GM19193 (cell line): ENCODE results near the gene ESRRB.

Experiments used
- POLR2A ChIP-seq: IDR thresholded peaks from 4 replicates; pipeline ENCODE4 v1.6.1; 2011; ENCODE audit not compliant: insufficient read depth, insufficient read length; ENCODE audit errors: extremely low read depth

The ESRRB gene

DNA sequence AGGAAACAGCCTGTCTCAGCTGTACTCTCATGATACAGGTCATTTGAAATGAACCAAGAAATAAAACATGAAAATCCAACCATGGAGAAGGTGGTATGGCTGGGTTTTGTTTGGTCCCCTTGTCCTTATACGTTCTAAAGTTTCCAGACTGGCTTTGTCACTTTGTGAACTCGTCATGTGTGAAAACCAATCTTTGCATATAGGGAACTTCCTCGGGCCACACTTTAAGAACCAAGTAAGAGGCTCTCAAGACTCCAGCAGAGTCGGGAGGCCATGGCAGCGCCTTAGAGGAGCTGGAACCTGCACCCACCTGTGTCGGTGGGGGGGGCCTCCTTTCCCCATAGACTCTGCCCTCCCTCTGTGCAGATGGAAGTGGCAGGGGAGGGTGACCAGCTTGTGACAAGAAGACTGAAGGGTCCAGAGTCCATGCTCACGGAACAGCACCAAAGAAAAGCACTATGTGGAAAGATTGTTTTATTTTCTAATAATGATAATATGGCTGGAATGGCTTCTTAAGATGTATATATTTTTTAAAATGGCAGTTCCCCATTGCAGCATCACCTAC lies 125.3 kb downstream of the ESRRB start:
- no peak for TF ChIP-seq POLR2A

DNA sequence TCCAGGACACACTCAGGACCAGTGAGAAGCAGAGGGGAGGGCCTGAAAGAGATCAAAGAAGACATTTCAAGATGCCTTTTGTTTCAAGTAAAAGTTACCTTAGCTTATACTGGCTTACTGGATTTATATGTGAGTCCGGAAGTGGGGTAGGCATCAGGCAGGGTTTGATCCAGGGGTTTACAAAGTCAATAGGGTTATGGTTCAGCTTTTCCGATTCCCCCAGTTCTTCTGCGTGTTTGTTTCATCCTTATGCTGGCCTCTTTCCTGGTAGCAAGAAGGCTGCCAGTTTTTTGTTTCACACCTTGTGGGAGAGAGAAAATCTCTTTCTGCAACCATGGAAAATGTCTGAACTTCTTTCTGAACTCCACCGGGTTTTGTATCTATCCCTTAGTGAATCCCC lies 126.3 kb downstream of the ESRRB start:
- TF ChIP-seq POLR2A: no peak

DNA sequence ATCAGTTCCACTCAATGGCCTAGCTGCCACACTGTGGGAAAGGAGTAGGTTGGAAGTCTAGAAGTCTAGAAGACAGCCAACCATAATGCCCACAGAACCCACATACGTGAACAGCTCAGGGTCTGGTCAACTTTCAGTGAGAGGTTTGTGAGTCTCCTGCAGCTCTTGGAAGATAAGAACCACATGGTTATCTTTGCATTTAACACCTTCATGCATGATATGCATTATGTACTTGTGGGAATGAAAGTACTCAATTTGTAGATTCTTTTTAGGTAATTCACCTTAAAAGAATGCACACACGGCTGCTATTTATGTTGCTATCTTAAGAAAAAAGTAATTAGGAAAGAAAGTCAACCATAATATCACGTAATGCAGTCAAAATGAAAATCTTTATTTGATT lies 126.7 kb downstream of the ESRRB start:
- TF ChIP-seq POLR2A: no peak

DNA sequence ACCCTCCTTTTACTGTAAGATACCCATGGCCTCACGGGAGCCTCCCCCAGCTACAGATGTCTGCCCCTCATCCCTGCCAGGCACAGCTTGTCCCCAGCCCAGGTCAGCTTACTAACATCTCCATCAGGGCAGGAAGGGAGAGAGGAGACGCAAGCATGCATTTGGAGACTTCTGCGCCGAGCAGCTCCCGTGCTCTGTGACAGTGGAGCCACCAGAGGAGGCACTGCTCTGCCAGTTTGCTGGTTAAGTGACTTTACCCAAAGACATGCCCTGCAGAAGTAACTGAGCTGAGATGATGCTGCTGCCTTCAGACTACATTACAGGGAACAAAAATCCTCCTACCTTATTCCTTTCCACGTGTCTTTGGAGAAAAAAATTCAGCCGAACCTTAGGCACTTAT lies 133.4 kb downstream of the ESRRB start:
- no peak for TF ChIP-seq POLR2A

DNA sequence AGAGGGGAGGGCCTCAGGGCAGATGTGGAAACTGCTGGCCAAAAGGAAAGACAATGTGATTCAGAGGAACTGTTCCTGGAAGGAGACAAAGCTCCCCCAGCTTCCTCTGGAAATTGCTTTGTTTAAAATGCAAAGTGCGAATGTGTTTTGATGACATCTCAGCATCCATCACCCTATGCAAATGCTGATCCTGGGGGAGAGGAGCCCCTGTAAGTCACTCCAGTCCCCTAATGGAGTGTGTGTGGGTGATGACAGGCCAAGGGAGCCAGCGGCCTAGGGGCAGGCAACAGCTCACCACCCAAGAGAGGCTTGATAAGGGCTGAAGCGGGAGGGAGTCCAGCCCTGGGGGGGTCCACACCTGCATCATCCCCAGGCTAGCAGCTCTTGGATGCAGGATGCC lies 134.2 kb downstream of the ESRRB start:
- no peak for TF ChIP-seq POLR2A

DNA sequence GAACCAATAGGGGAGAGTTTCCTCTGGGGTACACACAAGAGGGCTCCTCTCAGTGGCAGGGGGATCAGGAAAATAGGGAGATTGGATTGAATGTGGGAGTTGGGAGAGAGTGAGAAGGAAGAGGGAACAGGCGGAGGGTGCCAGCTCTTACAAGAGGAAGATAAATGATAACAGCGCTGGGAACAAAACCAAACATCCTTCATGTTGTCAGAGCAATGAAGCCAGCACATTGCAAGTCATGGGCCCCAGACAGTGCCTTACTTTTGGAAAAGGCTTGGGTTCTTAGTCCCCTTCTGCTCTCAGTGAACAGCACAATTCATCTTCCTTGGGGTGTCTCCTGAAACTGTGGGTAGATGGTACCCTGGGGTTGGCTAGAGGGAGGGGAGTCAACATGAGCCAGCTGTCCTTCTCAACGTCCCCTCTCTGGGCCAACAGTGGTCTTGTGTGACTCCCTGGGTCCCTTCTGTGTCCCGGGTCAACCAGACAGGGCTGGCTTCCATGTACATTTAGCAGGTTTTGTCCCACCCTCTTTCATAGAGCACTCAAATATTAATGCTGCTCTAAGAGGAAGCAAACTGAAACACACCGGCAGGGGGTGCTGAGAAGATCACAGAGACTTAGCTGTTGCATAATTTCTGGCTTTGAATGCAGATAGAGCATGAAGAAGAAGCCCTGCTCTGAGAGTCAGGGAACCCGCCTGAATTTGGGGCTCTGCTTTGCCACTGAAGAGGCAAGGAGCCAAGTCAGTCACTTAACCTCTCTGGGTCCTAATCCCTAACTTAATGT lies 138.5 kb downstream of the ESRRB start:
- no peak for TF ChIP-seq POLR2A

DNA sequence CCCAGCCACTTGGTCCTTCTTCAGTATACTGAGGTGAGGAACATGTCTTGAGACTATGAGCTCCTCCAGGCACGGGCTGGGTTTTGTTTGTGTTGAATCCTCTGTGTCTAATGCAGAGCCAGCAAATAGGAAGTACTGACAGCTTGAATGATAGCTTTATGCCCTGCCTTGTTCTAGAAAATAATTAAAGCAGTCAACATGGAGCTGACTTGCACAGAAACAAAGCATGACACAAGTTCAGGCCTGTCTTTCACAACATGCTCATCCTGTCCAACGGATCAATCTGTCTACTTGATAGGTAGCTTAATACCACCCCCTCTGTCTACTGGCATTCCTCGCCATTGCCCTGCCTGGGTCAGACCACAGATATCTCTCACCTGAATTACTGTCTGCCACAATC lies 140.9 kb downstream of the ESRRB start:
- TF ChIP-seq POLR2A: no peak

DNA sequence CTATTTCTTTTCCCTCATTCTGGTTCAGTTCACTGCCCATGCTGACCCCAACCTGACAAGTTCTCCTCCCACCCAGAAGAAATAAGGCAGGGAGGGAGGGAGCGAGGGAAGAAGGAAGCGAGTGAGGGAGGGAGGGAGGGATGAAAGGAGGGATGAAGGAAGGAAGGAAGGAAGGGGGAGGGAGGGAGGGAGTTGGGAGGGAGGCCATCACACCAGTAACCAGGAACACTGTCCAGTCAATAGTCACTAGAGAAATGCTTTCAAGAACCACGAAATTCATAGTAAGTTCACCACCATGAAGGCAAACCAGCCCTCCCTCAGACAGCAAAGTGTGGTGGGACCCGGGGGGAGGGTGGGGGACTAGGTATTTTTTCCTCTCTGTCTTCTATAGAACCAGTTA lies 142.4 kb downstream of the ESRRB start:
- no peak for TF ChIP-seq POLR2A

DNA sequence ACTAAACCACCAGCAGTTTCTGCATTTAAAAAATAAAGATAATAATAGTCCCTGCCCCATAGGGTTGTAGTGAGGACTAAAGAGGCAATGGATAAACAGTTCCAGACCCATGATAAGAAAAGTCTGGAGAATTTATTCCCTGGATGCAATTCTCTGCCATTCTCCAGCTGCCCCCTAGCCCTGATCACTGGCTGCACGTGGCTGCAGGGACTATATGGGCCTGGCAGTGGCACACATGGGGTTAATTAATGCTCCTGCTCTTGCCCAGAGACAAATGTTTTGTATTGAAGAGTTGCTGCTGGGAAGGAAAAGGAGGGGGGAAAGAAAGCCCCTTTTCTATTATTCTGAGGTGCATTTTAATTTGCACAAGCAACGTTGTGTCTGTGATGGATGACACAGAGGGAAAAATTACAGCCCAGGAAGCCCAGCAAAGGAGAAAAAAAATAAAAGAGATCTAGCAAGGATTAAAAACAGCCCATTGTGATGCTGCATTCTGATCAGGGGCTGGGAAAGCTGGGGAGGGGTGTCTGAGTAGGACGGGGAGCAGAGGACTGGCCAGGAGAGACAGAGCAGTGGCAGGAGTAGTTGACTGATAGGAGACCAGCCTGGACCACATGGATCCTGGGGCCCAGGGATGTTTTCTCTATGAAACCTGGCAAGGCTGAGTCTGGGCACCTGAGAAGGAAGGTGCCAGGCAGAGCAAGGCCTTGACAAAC lies 149.3 kb downstream of the ESRRB start:
- no peak for TF ChIP-seq POLR2A

DNA sequence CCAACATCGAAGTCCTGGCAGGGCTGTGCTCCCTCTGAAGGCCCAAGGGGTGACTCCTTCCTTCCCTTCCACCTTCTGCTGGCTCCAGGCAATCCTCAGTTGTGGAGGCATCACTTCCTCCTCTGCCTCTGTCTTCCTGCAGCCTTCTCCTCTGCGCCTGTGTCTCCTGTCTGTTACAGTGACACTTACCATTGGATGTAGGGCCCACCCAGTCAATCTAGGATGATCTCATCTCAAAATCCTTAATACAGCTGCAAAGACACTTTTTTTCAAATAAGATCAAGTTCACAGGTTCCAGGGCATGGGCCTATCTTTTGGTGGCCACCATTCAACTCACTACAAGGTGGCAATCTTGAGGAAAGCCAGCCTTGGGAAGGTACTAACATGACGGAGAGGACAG lies 155.1 kb downstream of the ESRRB start:
- no peak for TF ChIP-seq POLR2A

DNA sequence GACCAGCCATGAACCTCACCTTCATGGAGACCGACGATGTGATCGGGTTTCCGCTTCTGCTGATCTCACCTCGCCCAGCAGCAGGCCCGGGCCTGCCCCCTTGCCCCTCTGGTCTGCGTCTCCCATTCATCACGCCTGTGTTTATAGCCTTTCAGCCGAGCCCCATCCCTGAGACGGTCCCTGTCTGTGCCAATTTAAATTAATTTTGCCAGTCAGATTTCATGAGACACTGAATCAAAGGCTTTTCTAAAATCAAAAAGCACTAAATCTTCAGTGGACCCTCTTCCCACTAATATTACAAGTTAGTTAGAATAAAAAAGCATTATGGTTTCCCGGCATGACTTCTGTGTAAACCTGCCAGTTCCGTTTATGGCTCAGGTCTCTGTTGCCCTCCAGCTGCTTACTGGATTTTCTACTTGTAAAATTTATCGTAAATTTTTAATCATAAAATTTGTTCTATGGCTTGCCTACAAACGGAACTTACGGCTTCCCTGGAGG lies 155.9 kb downstream of the ESRRB start:
- no peak for TF ChIP-seq POLR2A

DNA sequence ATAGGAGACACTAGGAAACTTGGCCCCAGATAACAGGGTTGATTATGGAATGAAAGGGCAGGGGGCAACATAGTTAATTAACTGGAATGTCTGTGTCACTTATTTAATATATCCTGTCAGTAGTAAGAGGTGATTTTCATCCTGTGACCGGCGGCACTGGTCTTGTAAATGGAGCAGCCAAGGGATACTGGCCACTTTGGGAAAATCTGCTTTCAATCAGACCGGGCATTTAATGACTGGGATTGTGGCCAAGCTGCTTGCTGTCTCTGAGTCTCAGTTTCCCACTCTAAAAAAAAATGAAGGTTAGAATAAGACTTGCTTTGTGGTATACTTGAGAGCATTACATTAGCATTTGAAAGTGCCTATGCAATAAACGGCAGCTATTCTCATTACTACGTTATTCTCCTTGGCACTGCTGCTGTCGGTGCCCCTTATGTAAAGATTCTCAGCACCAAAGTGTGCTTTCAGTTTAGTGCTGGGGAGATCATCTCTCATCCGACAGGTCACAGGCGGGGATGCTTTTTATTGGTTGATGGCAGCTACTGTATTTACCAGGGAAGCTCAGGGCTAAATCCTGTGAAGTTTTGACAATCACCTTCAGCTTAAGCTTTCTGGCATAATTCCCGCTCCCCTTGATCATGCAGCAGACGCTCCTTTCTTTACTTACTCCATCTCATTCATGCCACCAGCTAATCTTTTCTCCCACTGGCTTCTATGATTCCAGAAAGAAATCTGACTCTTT lies 162.1 kb downstream of the ESRRB start:
- TF ChIP-seq POLR2A: no peak

DNA sequence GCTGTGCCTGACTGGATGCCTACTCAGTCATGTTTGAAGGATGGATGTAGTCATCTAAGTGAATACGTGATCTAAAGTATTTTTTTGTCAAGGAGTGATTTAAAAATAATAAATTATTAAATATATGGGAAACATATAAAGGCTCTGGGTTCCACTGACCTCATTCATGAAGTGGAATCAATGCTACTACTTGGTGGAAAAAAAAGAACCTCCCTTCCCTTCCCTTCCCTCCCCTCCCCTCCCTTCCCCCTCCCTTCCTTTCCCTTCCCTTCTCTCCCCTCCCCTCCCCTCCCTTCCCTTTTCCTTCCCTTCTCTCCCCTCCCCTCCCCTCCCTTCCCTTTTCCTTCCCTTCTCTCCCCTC lies 162.7 kb downstream of the ESRRB start:
- no peak for TF ChIP-seq POLR2A

DNA sequence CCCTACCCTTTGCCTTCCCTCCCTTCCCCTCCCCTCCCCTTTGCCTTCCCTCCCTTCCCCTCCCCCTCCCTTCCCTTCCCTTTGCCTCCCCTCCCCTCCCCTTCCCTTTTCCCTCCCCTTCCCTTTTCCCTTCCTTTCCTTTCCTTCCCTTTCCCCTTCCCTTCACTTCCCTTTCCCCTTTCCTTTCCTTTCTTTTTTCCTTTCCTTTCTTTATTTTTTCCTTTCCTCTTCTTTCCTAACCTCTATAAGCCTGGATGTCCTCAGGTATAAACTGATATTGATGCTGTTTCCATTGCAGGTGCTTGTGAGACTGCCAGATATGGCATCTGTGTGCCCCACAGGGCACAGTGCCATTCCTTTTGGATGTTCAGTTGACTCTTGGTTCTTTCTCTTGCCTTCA lies 163.2 kb downstream of the ESRRB start:
- no peak for TF ChIP-seq POLR2A

DNA sequence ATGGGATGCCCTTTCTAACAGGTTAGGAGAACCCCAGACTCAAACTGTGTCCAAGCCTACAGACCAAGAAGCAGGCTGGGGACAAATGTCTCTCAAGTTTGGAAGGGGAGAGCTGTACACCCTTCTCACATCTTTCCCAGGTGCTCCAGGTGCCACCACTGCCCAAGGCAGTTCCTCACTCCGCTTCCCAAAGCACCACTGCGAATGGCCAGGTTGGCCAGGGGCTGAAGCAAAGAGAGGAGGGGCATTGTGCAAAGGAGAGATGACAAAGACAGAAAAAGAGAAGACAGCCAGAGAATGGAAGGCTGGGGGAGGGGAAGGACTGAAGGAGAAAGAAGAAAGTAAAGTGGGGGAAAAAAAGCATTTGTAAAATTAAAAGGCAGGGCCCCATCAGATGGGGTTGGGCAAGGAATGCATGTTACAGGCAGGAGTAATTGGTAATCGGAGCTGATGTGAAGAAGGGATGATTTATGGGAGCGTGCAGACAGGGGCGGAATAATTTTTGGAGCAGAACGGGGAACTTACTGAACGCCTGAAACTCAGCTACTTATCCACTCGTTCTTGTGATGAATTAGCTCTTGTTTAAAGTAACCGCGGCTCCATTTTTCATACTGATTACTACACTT lies 165.8 kb downstream of the ESRRB start:
- no peak for TF ChIP-seq POLR2A
